ENCODE results near the gene SLC22A14. TPM values are rescaled to one million over a fixed set of nuclear protein-coding genes. Genes with fewer than 3 reads are reported as not detected.

SLC22A14 gene
- total and polyA plus RNA-seq, 2 experiments from 2014 or later = 0.12 to 0.43 TPM

DNA sequence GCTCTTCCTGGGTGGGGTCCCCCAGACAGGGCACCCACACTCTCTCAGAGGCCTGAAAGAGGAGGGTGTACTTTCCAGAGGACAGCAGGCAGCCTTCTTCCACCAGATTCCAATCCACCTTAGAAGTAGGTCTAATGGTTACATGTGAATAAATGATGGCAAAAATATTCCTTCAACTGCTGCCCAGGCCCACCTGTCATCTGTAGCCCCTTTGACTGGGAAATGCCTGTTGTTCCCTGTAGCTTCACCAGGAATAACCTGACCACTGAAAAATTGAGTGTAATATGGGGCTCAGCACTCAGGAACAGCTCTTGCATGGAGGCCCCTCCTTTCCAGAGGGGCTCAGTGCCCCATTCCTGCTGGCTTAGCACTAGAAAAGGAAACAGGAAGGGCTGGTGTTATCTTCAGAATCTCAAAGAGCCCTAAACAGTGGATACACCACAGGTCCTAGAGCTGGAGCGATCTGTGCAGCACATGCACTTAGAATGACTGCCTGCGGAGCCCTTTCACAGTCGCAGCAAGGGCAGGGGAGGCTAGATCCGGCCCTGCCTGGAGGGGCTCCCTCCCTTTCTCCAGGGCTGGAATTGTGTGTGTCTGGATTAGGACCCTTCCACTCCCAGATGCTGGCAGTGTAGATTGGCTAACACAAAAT, 32.1 kb downstream of the SLC22A14 start:
- no peak overlapping the region for H3K27ac ChIP-seq
- H3K36me3 ChIP-seq = no peaks in the 10 kb centered on the region
- TF ChIP-seq, protein P1, sequence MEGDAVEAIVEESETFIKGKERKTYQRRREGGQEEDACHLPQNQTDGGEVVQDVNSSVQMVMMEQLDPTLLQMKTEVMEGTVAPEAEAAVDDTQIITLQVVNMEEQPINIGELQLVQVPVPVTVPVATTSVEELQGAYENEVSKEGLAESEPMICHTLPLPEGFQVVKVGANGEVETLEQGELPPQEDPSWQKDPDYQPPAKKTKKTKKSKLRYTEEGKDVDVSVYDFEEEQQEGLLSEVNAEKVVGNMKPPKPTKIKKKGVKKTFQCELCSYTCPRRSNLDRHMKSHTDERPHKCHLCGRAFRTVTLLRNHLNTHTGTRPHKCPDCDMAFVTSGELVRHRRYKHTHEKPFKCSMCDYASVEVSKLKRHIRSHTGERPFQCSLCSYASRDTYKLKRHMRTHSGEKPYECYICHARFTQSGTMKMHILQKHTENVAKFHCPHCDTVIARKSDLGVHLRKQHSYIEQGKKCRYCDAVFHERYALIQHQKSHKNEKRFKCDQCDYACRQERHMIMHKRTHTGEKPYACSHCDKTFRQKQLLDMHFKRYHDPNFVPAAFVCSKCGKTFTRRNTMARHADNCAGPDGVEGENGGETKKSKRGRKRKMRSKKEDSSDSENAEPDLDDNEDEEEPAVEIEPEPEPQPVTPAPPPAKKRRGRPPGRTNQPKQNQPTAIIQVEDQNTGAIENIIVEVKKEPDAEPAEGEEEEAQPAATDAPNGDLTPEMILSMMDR (IDR thresholded peaks at IDR 0.05; ENCODE audit: low read depth, low read length) = no peak
- H3K4me3 ChIP-seq = no peak overlapping the region
- no peaks in the 10 kb centered on the region for H3K27me3 ChIP-seq
- no peaks in the 10 kb centered on the region for H3K4me1 ChIP-seq (ENCODE audit: low read depth)
- peak in 1 of 2 donors; percentile 15 for DNase-seq (ENCODE audit: low read depth in 1 of 2, low spot score in 1 of 2)
- H3K9me3 ChIP-seq (ENCODE audit: low read depth) = no peaks in the 10 kb centered on the region

DNA sequence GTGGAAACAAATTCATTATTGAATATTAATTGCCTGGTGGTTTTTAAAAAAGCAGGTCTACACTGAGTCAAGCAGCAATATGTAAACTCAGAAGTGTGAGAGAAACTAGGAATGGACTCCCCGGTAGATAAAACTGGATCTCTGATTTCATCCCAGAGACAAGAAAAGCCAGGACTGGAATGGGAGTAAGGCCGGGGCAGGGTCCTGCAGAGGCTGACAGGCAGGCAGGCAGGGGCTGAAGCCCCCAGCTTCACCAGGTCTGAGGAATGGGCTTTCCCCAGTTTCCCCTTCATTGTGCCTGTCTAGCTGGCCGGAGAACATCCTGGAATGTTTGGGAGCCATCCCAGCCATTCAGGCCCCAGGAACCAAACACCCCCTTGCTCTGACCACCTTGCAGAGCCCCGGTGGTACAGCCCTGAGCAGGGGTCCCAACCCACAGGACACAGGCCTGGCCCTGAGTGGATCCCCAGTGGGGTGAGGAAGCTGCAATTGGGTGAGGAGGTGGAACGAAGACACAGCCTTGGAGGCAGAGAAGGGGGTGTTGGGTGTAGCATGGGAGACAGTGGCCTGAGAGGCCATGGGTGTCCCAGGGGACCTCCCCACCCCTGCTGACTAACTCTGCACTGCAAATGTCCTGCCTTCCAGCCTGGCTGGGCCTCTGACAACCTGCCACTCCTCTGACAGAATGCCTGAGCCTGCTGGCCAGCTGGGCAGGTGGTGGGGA, 32.8 kb downstream of the SLC22A14 start:
- Histone ChIP-seq H3K9me3 (ENCODE audit: low read depth) (no peaks in the 10 kb centered on the region), H3K4me3 (no peak overlapping the region), H3K27ac (no peak overlapping the region), H3K4me1 (ENCODE audit: low read depth) (no peaks in the 10 kb centered on the region), H3K27me3 (no peaks in the 10 kb centered on the region), H3K36me3 (no peaks in the 10 kb centered on the region)
- DNase-seq (ENCODE audit: low read depth in 1 of 2, low spot score in 1 of 2) = no peak
- TF ChIP-seq, protein P1 (IDR thresholded peaks at IDR 0.05; ENCODE audit: low read depth, low read length) = no peak

DNA sequence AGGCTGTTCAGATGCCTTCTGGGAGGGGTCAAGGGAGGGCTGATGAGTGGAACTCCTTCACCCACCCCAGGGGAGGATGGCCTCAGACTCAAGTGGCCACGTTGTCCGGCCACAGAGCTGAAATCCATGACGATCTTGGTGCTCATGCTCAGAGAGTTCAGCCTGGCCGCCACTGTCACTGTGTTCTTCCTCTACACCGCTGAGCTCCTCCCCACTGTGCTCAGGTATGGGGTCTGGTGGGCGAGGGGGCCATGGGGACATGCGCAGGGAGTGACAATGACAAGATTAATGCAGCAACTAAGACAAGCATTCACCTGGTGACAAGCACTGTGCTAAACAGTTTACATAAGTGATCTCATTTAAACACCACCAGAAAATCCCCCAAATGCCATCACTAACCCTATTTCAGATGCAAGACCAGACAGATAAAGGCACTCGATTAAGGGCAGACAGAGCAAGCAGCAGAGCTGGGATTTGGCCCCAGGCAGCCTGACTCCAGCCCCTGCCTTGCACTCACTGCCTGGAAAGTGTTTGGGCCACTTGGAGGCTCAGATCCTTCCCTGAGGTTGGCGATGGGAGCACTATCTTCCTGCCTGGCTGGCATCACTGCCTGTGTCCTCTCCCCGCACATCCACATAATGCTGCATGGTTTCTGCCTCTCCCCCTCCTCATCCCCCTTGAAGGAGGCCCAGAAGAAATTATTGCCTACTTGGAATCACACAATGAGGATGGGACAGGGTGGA, 33.6 kb downstream of the SLC22A14 start:
- no peaks in the 10 kb centered on the region for H3K27me3 ChIP-seq
- H3K4me3 ChIP-seq = no peak overlapping the region
- H3K36me3 ChIP-seq = no peaks in the 10 kb centered on the region
- no peaks in the 10 kb centered on the region for H3K4me1 ChIP-seq (ENCODE audit: low read depth)
- H3K27ac ChIP-seq = no peak overlapping the region
- no peaks in the 10 kb centered on the region for H3K9me3 ChIP-seq (ENCODE audit: low read depth)
- no peak for DNase-seq (ENCODE audit: low read depth in 1 of 2, low spot score in 1 of 2)
- TF ChIP-seq, protein P1 (IDR thresholded peaks at IDR 0.05; ENCODE audit: low read depth, low read length) = no peak

DNA sequence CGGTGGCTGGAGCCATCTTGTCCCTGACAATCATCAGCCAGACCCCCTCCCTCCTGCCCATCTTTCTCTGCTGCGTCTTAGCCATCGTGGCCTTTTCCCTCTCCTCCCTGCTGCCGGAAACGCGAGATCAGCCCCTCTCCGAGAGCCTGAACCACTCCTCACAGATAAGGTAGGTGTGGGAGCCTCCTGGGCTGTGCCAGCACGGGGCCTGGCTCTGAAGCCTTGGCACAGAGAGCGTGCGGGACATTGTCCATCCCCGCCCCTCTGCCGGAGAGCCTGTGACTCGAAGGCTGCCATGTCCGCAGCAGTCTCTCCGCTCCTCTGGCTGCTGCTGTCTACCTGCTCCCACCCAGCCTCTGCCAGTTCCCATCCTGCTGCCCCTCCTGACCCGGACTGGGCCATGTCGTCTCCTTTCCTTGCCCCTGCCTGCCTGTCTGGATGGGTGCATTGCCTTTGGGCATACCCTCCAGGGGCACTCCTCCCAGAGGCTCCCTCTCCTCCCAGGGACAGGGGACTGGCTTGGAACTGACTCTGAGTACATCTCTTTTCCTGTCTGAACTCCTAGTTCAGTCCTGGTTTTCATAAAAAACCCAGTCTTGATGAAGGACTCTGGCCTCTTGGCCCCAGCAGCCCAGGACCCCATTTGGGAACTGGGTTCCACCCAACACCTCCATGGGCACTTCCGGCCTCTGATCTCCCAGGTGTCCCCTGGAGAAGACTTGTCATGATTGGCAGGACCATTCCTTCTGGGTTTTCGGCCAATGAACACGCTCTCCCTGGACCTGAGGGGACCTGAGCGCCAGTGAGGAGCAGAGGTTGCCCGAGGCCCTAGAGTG, 34.5 kb downstream of the SLC22A14 start:
- Histone ChIP-seq H3K4me3 (no peak overlapping the region), H3K36me3 (no peaks in the 10 kb centered on the region), H3K9me3 (ENCODE audit: low read depth) (no peaks in the 10 kb centered on the region), H3K27me3 (no peaks in the 10 kb centered on the region), H3K27ac (no peak overlapping the region), H3K4me1 (ENCODE audit: low read depth) (no peaks in the 10 kb centered on the region)
- DNase-seq (ENCODE audit: low read depth in 1 of 2, low spot score in 1 of 2) = no peak
- TF ChIP-seq, protein P1 (IDR thresholded peaks at IDR 0.05; ENCODE audit: low read depth, low read length) = no peak

DNA sequence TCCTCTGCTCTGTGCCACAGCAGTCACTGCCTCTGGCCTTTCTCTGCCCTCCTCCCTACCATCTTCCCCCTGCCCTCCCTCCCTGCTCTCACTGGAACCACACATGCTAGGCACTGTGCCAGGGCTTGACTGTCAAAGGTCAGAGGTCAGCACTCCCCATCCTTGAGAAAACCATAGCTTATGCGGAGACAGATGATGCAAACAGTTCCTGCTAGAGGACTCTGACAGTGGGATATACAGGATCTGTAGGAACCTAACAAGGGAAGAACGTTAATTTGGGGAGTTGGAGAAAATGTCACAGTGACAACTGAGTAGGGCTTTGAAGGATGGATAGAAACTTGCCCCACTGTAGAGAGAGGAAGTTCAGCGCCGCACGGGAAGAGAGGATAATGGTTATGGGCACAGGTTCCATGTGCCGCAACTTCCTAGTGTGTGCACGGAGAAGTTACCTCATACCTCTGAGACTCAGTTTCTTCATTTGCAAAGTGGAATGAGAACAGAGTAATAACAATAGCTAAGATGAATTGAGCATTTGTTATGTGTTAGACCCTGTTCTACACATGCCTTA, 35.2 kb downstream of the SLC22A14 start:
- Histone ChIP-seq H3K36me3 (no peaks in the 10 kb centered on the region), H3K27ac (no peak overlapping the region), H3K4me1 (ENCODE audit: low read depth) (no peaks in the 10 kb centered on the region), H3K4me3 (no peak overlapping the region), H3K27me3 (no peaks in the 10 kb centered on the region), H3K9me3 (ENCODE audit: low read depth) (no peaks in the 10 kb centered on the region)
- DNase-seq (ENCODE audit: low read depth in 1 of 2, low spot score in 1 of 2) = peak in 1 of 2 donors; percentile 50
- TF ChIP-seq, protein P1 (IDR thresholded peaks at IDR 0.05; ENCODE audit: low read depth, low read length) = no peak
